Stimulated activated CD8-positive, alpha-beta memory T cell treated with anti-CD3 and anti-CD28 coated beads, Interleukin-4, amount 100 ng/mL, for 24 hours (primary cell): ENCODE measurements around the gene HSF2.
"Not testable (repeated sequence)": the region's sequence is repeated elsewhere in the genome, so short reads cannot be mapped to it uniquely, and the experiment has no call there.

ENCODE experiments used
- DNase-seq: peaks from one replicate; pipeline ENCODE4 v3.0.0-alpha.2; 2020; ENCODE audit warnings: low read depth

Gene HSF2

DNA sequence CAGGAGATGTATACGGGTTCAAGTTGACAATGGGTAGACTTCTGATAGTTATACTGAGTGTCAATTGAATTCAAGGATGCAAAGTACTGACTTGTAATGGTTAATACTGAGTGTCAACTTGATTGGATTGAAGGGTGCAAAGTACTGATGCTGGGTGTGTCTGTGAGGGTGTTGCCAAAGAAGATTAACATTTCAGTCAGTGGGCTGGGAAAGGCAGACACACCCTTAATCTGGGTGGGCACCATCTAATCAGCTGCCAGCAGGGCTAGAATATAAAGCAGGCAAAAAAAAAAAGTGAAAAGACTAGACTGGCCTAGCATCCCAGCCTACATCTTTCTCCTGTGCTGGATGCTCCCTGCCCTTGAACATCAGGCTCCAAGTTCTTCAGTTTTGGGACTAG, 55.7 kb downstream of the HSF2 start:
- not testable (repeated sequence) for DNase-seq

DNA sequence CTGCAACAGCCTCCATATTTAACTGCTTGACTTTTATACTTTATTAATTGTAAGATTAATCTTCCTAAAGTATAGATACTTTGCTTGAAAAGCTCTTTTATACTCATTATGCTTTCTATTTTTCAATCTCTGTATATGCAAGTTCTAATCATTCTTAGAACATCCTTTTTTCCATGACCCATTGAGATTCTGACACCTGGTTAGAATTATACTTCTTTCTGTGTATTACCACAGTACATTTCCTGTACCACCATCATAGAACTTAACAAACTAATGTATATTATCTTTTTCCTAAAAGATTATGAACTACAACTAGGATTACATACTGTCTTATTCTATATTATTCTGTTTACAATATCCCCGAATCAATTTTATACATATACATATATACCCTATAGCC, 58.6 kb downstream of the HSF2 start:
- DNase-seq = no peak

DNA sequence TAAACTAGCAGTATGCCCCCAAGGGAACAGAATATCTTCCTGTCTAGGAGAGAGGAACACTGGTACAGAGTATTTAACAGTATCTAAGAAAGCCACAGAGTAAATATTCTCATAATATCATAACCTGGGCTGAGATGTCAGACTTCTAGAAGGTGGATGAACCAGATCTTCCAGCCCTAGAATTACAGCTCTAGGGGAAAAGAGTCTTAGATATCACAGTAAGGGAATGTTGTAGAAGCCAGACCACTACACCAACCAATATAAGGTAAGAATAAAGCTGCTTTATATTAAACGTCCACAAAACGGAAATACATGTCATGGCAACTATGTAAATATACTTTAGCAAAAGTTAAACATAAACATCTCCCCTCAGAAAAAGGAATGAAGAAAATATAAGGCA, 59.8 kb downstream of the HSF2 start:
- no peak for DNase-seq

DNA sequence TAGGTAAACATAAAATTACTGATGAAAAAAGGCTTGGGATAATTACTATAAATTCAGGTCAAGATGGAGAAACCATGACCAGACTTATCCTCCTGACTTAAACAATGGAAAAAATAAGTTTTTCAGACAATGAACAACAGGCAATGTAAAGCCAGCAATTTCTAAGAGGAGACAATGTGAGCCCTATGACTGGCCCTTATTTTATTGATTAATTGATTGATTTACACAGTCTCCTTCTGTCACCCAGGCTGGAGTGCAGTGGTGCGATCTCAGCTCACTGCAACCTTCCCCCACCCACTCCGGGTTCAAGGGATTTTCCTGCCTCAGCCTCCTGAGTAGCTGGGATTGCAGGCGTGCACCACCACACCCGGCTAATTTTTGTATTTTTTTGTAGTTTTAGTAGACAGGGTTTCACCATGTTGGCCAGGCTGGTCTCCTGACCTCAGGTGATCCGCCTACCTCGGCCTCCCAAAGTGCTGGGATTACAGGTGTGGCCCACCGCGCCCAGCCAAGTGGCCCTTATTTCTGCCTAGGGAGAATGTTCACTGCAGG, 60.5 kb downstream of the HSF2 start:
- not testable (repeated sequence) for DNase-seq

DNA sequence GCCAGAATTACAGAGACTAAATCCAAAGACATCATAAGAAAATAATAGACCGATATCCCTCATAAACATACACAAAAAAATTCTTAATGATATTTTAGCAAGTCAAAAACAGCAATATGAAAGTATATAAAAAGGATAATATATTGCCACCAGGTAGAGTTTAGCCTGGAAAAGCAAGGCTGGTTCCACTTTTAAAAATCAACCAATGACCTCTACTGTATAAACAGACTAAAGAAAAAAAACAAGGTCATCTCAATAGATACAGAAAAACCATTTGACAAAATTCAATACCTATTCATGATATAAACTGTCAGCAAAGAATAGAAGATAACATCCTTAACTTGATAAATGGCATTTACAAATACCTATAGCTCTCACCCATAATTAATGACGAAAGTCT, 62.4 kb downstream of the HSF2 start:
- DNase-seq = no peak

DNA sequence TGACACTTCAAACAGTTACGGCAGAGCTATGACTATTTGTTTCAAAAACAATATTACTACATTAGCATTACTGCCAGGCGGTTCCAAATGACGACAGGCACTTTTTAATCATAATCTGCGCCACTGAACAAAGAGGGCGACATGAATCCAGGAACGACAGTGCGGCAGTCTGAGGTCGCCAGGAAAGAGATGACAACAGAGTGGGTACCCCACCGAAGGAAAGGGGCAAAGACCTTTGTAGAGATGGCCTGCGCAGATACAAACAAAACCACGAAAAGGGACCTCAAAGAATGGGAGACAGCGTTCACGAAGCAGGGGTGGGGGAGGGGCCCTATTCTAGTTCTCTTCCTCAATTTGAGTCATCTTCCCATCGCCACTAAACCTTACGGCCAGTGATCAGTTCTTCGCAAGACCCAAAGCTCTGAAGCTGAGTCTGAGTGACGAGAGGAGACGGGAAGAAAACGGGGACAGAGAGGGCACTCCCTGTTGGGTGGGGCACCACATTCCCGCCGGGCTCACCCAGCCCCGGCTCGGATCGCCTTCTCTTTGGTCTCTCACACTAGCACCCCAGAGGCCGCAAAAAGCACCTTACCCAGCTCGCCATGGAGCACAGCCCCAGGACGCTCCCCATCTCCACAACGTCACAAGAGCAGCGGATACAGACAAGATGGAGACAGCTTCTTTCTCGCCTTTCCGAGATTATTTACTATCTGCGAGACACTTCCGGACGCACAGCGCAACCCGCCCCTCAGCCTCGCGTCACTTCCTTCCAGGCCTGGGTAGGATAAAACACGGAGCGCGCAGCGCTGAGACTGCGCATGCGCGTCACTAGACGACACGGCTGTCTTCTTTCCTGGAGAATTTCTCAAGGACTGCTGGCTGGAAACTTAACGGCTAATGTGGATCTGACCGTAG, 71.9 kb downstream of the HSF2 start, which contains the start of gene SERINC1:
TSS of gene SERINC1 (minus strand) at position 701 of the 915 bp plus-strand sequence. CDS start at position 631, 70 bp downstream.
- DNase-seq = peak; percentile 88

DNA sequence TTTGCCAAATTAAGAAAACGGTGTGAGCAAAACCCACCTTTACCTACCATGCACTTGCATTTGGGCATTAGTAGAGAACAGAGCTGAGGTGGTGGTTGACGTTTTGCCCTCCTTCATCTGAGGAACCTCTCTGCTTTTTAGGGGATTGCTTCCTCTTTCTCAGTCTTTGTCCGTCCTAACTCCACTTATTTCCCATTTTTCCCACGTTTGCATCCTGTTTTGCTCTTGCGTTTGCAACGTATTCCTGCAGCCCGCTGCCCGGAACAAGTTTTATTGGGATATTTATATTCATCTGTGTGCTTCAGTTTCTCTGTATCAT, 72.5 kb downstream of the HSF2 start:
- DNase-seq = no peak

DNA sequence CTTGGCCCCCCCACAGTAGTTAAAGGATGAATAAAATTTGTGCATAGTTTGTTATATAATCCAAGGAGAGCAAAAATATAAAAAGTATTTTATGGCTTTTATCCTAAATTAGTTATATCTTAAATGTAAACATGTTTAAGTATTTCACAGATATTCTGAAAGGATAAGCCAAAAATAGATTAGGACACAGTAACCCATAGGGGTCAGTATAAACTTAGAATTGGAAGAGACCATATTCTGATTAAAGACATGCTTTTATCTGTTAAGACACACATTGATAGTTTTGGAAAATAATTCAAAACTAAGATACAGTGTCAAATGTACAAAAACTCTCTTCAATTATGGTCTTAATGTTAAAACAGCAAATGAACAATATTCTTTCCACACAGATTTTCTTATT, 76.7 kb downstream of the HSF2 start:
- no peak for DNase-seq

DNA sequence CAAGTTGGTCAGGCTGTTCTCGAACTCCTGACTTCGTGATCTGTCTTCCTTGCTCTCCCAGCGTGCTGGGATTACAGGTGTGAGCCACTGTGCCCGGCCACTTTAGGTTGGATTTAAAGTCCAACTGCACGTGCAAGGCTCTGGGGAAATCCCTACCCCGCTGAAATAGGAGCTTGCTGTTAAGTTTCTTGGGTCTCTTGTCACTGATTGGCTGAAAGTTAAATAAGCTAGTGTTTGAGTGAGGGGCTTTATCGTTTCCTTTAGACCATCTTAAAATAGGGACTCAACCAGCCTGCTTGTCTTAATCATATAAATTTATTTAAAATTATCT, 83.3 kb downstream of the HSF2 start:
- DNase-seq = no peak
